ENCODE data around the gene HRH1.
A peak's percentile ranks its signal among the peaks of the same experiment; 100 is the strongest.

Gene HRH1

DNA sequence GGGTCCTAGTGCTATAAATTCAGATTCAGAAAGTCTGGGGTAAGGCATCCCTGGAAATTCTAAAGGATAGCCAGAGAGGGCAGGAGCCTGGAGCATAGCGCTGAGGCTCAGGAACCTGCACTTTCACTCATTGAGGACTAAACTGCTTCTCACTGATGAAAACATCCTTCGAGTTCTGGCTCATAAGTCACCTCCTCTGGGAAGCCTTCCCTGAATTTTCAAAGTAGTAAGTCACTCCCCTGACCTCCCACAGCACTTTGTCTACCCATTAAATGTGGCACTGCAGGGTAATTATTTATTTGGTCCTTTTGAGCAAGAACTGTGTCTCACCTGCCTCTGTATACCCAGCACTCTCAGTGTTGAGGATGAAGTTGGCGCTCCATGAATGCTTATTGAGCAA lies 30.9 kb downstream of the HRH1 start:
- in situ Hi-C loops (cut with HindIII; ENCODE audit: low sequenced_read_pairs) = no loop called here
- H3K4me3 ChIP-seq (ENCODE audit: low read depth, low read length) = no peak overlapping the region
- no peak for DNase-seq (ENCODE audit: low read depth)
- TF ChIP-seq, protein P1, sequence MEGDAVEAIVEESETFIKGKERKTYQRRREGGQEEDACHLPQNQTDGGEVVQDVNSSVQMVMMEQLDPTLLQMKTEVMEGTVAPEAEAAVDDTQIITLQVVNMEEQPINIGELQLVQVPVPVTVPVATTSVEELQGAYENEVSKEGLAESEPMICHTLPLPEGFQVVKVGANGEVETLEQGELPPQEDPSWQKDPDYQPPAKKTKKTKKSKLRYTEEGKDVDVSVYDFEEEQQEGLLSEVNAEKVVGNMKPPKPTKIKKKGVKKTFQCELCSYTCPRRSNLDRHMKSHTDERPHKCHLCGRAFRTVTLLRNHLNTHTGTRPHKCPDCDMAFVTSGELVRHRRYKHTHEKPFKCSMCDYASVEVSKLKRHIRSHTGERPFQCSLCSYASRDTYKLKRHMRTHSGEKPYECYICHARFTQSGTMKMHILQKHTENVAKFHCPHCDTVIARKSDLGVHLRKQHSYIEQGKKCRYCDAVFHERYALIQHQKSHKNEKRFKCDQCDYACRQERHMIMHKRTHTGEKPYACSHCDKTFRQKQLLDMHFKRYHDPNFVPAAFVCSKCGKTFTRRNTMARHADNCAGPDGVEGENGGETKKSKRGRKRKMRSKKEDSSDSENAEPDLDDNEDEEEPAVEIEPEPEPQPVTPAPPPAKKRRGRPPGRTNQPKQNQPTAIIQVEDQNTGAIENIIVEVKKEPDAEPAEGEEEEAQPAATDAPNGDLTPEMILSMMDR (IDR thresholded peaks at IDR 0.05; ENCODE audit: low read depth, low read length, missing control alignments) = no peak

DNA sequence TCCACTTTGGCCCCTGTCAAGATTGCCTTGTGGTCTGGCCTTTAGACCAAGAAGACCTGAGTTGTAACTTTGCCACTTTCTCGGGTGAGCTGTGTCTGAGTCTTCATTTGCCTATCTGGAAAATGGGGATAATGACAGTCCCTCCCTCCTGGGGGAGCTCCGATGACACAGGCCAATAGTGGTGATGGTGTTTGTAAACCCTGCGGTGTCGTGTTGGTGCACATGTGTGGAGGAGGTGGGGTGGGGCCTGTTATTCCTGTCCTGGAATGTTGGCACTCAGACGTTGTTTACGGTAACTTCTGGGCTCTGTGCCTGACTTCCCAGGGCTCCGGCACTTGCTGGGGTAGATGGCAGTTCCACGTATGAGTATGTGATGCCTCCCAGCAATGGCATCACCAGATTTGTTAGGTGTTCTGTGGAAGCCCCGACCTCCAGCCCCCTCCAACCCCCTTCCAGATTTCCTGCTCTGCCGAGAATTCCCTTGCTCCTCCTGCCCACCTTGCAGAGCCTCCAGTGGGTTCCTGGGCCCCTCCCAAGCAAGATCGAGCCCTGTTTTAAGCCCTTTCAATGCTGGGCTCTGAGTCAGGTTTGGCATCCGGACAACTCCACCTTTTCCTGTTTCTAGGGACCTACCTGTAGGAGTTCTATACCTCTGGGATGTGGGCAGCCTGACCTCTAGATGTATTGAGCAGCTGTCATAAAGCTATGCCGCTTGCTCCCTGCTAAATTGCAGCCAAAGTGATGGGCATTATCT lies 31.4 kb downstream of the HRH1 start:
- peak; percentile 92 for DNase-seq (ENCODE audit: low read depth)
- no peak overlapping the region for H3K4me3 ChIP-seq (ENCODE audit: low read depth, low read length)
- TF ChIP-seq, protein P1 (IDR thresholded peaks at IDR 0.05; ENCODE audit: low read depth, low read length, missing control alignments) = no peak
- in situ Hi-C loops (cut with HindIII; ENCODE audit: low sequenced_read_pairs) = no loop called here

DNA sequence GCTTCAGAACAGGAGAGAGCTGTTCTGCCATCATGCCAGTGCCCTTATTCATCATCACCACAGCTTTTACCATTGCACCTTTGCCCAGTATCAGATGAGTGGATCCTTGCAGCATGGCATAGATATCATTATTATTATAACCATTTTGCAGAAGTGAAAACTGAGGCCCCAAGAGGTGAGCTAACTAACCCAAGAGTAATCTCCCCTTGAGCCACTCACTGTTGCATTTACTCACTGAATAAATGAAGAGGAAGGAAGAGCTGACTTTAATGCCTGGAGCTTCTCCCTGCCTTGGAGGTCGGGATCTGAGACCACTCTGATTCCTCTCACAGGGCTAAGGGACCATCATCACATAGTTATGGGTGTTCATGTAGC lies 32.0 kb downstream of the HRH1 start:
- in situ Hi-C loops (cut with HindIII; ENCODE audit: low sequenced_read_pairs) = no loop called here
- no peak for DNase-seq (ENCODE audit: low read depth)
- no peak overlapping the region for H3K4me3 ChIP-seq (ENCODE audit: low read depth, low read length)
- TF ChIP-seq, protein P1 (IDR thresholded peaks at IDR 0.05; ENCODE audit: low read depth, low read length, missing control alignments) = no peak

DNA sequence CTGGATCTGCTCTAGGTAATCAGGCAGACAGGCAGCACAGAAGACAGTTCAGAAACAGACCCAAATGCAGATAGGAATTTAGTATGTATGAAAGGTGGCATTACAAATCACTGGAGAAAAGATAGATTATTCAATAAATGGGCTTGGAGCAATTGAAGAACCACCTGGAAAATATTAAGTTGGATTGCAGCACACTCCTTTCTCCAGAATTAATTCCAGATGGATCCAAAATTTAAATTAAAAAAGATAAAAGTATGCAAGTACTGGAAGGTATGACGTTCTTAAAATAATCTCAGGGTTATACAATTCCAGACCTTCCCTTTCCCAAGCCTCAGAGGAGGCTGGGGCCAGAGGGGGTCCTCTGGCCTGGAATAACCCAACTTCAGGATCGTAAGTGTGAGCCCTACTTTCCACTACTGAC lies 32.5 kb downstream of the HRH1 start:
- TF ChIP-seq, protein P1 (IDR thresholded peaks at IDR 0.05; ENCODE audit: low read depth, low read length, missing control alignments) = no peak
- in situ Hi-C loops (cut with HindIII; ENCODE audit: low sequenced_read_pairs) = no loop called here
- H3K4me3 ChIP-seq (ENCODE audit: low read depth, low read length) = no peak overlapping the region
- no peak for DNase-seq (ENCODE audit: low read depth)

DNA sequence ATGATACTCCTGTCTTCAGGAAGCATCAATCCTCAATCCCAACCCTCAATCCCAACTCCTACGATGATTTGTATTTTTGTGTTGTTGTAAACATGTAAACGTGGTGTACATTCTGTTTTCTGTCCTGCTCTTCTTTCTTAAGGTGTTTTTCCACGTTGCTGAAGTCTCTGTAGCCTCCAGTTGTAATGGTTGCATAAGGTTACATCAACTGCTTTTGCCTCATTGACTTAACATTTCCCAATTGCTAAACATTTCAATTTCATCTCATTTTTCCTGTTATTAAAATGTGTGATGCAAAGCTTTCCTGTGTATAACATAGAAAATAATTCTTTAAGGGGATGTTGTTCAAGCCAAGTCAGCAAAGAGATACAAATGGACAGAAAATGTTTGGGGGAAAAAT lies 33.4 kb downstream of the HRH1 start:
- TF ChIP-seq, protein P1 (IDR thresholded peaks at IDR 0.05; ENCODE audit: low read depth, low read length, missing control alignments) = no peak
- DNase-seq (ENCODE audit: low read depth) = no peak
- in situ Hi-C loops (cut with HindIII; ENCODE audit: low sequenced_read_pairs) = no loop called here

DNA sequence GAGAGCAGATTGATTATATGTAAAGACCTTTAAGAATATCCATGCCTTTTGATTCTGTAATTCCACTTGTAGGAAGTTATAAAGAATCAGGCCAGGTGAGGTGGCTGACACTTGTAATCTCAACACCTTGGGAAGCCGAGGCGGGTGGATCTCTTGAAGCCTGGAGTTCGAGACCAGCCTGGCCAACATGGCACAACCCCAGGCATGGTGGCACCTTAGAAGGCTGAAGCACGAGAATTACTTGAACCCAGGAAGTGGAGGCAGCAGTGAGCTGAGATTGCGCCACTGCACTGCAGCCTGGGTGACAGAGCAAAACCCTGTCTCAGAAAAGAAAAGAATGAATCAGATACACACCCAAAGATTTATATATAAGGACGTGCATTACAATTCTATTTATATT lies 33.9 kb downstream of the HRH1 start:
- H3K4me3 ChIP-seq (ENCODE audit: low read depth, low read length) = no peak overlapping the region
- DNase-seq (ENCODE audit: low read depth) = no peak
- TF ChIP-seq, protein P1 (IDR thresholded peaks at IDR 0.05; ENCODE audit: low read depth, low read length, missing control alignments) = no peak
- in situ Hi-C loops (cut with HindIII; ENCODE audit: low sequenced_read_pairs) = no loop called here

More for the DNA sequence above, 33.4 kb downstream of the HRH1 start:
- no peak overlapping the region for H3K4me3 ChIP-seq (ENCODE audit: low read depth, low read length)
